Measurements from ENCODE around the gene NUBP2. TPM values are rescaled to one million over a fixed set of nuclear protein-coding genes. Genes with fewer than 3 reads are reported as not detected.

NUBP2 gene
- total and polyA plus RNA-seq, 4 donors, result 28.9 to 80.9 (median 54.1) TPM

DNA sequence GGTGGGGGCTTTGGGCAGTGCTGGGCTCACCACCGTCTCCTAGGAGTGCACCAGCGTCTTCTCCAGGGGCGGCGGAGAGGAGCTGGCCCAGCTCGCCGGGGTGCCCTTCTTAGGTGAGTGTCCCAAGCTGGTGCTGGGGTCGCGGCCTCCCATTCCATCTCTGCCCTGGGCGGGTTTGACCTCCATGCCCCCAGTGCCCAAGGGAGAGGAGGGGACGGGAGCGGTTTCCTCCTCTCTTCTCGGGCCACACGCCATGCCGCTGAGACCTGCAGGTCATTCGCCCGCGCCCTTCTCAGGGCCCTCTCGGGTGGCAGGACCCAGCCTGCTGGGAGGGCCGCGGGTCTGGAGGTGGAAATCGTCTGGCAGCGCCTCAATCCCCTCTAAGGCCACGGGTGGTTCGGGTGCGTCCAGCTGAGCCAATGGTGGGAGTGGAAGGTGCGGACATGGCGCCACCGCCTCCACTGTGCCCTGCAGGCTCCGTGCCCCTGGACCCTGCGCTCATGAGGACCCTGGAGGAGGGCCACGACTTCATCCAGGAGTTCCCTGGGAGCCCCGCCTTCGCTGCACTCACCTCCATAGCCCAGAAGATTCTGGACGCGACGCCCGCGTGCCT is 5.4 kb downstream of the NUBP2 start:
- H3K4me1 ChIP-seq (ENCODE audit: control insufficient read depth in 4 of 4, insufficient read depth in 4 of 4, low read length in 3 of 4), result peaks cover 13 to 74% (median 49%) of the 10 kb centered on the region in 4 donors
- H3K9me3 ChIP-seq (ENCODE audit: control insufficient read depth in 4 of 4, low read length in 3 of 4), result no peaks in the 10 kb centered on the region
- peaks cover 0 to 34% (median 5%) of the 10 kb centered on the region in 4 donors for H3K36me3 ChIP-seq (ENCODE audit: control insufficient read depth in 4 of 4, insufficient read depth in 3 of 4, low read depth in 1 of 4, low read length in 3 of 4)
- DNase-seq (ENCODE audit: low spot score), result no peak
- 78% methylated on average over 38 of the region's 38 CpGs for WGBS
- no peak overlapping the region for H3K9ac ChIP-seq (ENCODE audit: low read depth in 1 of 2, low read length in 2 of 2)
- no peaks in the 10 kb centered on the region for H3K27me3 ChIP-seq (ENCODE audit: control insufficient read depth in 4 of 4, insufficient read depth in 4 of 4, low read length in 3 of 4)
- no peak overlapping the region for H3K4me3 ChIP-seq (ENCODE audit: low read depth in 1 of 3, low read length in 3 of 3)
- no peak overlapping the region for H3K27ac ChIP-seq (ENCODE audit: low read depth in 1 of 2, low read length in 2 of 2)
- TF ChIP-seq, protein P1, sequence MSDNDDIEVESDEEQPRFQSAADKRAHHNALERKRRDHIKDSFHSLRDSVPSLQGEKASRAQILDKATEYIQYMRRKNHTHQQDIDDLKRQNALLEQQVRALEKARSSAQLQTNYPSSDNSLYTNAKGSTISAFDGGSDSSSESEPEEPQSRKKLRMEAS (IDR thresholded peaks at IDR 0.05), result no peak
- no peak for TF ChIP-seq SP1 (IDR thresholded peaks at IDR 0.05)
- no peak for TF ChIP-seq JUND (IDR thresholded peaks at IDR 0.05)
- TF ChIP-seq RXRA (IDR thresholded peaks at IDR 0.05), result peak in 1 of 2 donors; percentile 47

DNA sequence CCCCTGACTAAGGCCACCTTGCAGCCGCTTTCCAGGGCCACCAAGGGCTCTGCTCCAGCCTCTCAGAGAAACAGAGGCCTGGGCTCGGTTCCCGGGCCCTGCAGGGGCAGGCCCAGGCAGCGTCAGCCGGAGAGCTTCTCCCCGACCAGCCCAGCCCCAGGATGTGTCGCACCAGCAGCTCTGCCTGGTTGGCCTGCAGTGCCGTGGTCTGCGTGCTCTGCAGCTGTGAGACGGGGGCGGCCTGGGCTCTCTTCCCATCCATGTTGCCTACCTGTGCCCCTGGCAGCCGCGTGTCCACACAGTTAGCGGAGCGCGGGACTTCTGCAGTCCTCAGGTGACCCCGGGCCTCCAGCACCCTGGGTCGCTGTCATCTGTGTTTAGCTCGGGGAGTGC is 5.9 kb downstream of the NUBP2 start:
- H3K36me3 ChIP-seq (ENCODE audit: control insufficient read depth in 4 of 4, insufficient read depth in 3 of 4, low read depth in 1 of 4, low read length in 3 of 4), result peaks cover 0 to 34% (median 5%) of the 10 kb centered on the region in 4 donors
- no peak overlapping the region for H3K27ac ChIP-seq (ENCODE audit: low read depth in 1 of 2, low read length in 2 of 2)
- no peak overlapping the region for H3K9ac ChIP-seq (ENCODE audit: low read depth in 1 of 2, low read length in 2 of 2)
- no peak overlapping the region for H3K4me3 ChIP-seq (ENCODE audit: low read depth in 1 of 3, low read length in 3 of 3)
- peaks cover 14 to 74% (median 49%) of the 10 kb centered on the region in 4 donors for H3K4me1 ChIP-seq (ENCODE audit: control insufficient read depth in 4 of 4, insufficient read depth in 4 of 4, low read length in 3 of 4)
- TF ChIP-seq NR2F2 (IDR thresholded peaks at IDR 0.05), result no peak
- no peak for TF ChIP-seq HNF4A (conservative IDR thresholded peaks at IDR 0.05)
- TF ChIP-seq, protein P2, sequence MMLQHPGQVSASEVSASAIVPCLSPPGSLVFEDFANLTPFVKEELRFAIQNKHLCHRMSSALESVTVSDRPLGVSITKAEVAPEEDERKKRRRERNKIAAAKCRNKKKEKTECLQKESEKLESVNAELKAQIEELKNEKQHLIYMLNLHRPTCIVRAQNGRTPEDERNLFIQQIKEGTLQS (IDR thresholded peaks at IDR 0.05), result no peak
- no peak for TF ChIP-seq FOXA2 (IDR thresholded peaks at IDR 0.05)
- TF ChIP-seq HNF4G (IDR thresholded peaks at IDR 0.05), result no peak
- no peak for TF ChIP-seq GABPA (IDR thresholded peaks at IDR 0.05 in 1 of 2, conservative IDR thresholded peaks at IDR 0.05 in 1 of 2)
- TF ChIP-seq, protein P3, sequence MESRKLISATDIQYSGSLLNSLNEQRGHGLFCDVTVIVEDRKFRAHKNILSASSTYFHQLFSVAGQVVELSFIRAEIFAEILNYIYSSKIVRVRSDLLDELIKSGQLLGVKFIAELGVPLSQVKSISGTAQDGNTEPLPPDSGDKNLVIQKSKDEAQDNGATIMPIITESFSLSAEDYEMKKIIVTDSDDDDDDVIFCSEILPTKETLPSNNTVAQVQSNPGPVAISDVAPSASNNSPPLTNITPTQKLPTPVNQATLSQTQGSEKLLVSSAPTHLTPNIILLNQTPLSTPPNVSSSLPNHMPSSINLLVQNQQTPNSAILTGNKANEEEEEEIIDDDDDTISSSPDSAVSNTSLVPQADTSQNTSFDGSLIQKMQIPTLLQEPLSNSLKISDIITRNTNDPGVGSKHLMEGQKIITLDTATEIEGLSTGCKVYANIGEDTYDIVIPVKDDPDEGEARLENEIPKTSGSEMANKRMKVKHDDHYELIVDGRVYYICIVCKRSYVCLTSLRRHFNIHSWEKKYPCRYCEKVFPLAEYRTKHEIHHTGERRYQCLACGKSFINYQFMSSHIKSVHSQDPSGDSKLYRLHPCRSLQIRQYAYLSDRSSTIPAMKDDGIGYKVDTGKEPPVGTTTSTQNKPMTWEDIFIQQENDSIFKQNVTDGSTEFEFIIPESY (IDR thresholded peaks at IDR 0.05), result no peak
- TF ChIP-seq SP1 (IDR thresholded peaks at IDR 0.05), result no peak
- TF ChIP-seq TAF1 (conservative IDR thresholded peaks at IDR 0.05), result no peak
- TF ChIP-seq, protein P4, sequence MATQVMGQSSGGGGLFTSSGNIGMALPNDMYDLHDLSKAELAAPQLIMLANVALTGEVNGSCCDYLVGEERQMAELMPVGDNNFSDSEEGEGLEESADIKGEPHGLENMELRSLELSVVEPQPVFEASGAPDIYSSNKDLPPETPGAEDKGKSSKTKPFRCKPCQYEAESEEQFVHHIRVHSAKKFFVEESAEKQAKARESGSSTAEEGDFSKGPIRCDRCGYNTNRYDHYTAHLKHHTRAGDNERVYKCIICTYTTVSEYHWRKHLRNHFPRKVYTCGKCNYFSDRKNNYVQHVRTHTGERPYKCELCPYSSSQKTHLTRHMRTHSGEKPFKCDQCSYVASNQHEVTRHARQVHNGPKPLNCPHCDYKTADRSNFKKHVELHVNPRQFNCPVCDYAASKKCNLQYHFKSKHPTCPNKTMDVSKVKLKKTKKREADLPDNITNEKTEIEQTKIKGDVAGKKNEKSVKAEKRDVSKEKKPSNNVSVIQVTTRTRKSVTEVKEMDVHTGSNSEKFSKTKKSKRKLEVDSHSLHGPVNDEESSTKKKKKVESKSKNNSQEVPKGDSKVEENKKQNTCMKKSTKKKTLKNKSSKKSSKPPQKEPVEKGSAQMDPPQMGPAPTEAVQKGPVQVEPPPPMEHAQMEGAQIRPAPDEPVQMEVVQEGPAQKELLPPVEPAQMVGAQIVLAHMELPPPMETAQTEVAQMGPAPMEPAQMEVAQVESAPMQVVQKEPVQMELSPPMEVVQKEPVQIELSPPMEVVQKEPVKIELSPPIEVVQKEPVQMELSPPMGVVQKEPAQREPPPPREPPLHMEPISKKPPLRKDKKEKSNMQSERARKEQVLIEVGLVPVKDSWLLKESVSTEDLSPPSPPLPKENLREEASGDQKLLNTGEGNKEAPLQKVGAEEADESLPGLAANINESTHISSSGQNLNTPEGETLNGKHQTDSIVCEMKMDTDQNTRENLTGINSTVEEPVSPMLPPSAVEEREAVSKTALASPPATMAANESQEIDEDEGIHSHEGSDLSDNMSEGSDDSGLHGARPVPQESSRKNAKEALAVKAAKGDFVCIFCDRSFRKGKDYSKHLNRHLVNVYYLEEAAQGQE (IDR thresholded peaks at IDR 0.05), result no peak
- TF ChIP-seq EGR1 (IDR thresholded peaks at IDR 0.05; ENCODE audit: low read depth in 2 of 2), result no peak
- TF ChIP-seq, protein P5, sequence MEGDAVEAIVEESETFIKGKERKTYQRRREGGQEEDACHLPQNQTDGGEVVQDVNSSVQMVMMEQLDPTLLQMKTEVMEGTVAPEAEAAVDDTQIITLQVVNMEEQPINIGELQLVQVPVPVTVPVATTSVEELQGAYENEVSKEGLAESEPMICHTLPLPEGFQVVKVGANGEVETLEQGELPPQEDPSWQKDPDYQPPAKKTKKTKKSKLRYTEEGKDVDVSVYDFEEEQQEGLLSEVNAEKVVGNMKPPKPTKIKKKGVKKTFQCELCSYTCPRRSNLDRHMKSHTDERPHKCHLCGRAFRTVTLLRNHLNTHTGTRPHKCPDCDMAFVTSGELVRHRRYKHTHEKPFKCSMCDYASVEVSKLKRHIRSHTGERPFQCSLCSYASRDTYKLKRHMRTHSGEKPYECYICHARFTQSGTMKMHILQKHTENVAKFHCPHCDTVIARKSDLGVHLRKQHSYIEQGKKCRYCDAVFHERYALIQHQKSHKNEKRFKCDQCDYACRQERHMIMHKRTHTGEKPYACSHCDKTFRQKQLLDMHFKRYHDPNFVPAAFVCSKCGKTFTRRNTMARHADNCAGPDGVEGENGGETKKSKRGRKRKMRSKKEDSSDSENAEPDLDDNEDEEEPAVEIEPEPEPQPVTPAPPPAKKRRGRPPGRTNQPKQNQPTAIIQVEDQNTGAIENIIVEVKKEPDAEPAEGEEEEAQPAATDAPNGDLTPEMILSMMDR (IDR thresholded peaks at IDR 0.05; ENCODE audit: low read depth, low read length, missing input control), result no peak
- TF ChIP-seq JUND (IDR thresholded peaks at IDR 0.05), result no peak
- no peak for TF ChIP-seq FOXA1 (IDR thresholded peaks at IDR 0.05)
- no peaks in the 10 kb centered on the region for H3K9me3 ChIP-seq (ENCODE audit: control insufficient read depth in 4 of 4, low read length in 3 of 4)
- 62% methylated on average over 19 of the region's 19 CpGs for WGBS
- H3K27me3 ChIP-seq (ENCODE audit: control insufficient read depth in 4 of 4, insufficient read depth in 4 of 4, low read length in 3 of 4), result no peaks in the 10 kb centered on the region
- no peak for DNase-seq (ENCODE audit: low spot score)

Data from liver (tissue), 9 donors.